NCI-H1694 treated with DMSO at 0.1 percent for 48 hours (cell line): ENCODE results near the gene CTNNA2.

Source experiments
- DNase-seq: peaks from one replicate; lab custom pipeline; 2025; lab: John Stamatoyannopoulos, UW

CTNNA2 gene

GRCh38 chr2:80280598-80280997 lies 767.7 kb downstream of the CTNNA2 start:
- DNase-seq = no peak

- no peak for DNase-seq
These were observed 768.2 kb downstream of the CTNNA2 start for GRCh38 chr2:80281049-80281448.

- DNase-seq = peak; percentile 37
These were observed 775.7 kb downstream of the CTNNA2 start for GRCh38 chr2:80288576-80288975.

- DNase-seq = no peak
These were observed 778.8 kb downstream of the CTNNA2 start for GRCh38 chr2:80291656-80292055.

GRCh38 chr2:80292474-80292873 lies 779.6 kb downstream of the CTNNA2 start:
- no peak for DNase-seq

- no peak for DNase-seq
These were observed 780.2 kb downstream of the CTNNA2 start for GRCh38 chr2:80293039-80293438.

GRCh38 chr2:80298954-80299353 lies 786.1 kb downstream of the CTNNA2 start:
- DNase-seq = no peak

- no peak for DNase-seq
These were observed 786.8 kb downstream of the CTNNA2 start for GRCh38 chr2:80299661-80300060.

- no peak for DNase-seq
These were observed 787.5 kb downstream of the CTNNA2 start for GRCh38 chr2:80300346-80300745.

- DNase-seq = no peak
These were observed 788.1 kb downstream of the CTNNA2 start for GRCh38 chr2:80300954-80301353.

- no peak for DNase-seq
These were observed 789.1 kb downstream of the CTNNA2 start for GRCh38 chr2:80302001-80302313.

GRCh38 chr2:80302314-80303005 lies 789.6 kb downstream of the CTNNA2 start:
- no peak for DNase-seq

GRCh38 chr2:80303006-80303908 lies 790.4 kb downstream of the CTNNA2 start:
- DNase-seq = no peak

- DNase-seq = peak; percentile 11
These were observed 791.3 kb downstream of the CTNNA2 start, which contains the start of gene LRRTM1 for GRCh38 chr2:80303909-80304837. Gene LRRTM1, minus strand, starts transcription at chr2:80304752. Its CDS starts 933 bp downstream, at chr2:80303819.

- DNase-seq = no peak
These were observed 798.5 kb downstream of the CTNNA2 start for GRCh38 chr2:80311304-80311703.

GRCh38 chr2:80312282-80312839 lies 799.5 kb downstream of the CTNNA2 start:
- DNase-seq = no peak

GRCh38 chr2:80322311-80322920 lies 809.6 kb downstream of the CTNNA2 start:
- no peak for DNase-seq

GRCh38 chr2:80322958-80323357 lies 810.1 kb downstream of the CTNNA2 start:
- no peak for DNase-seq

- no peak for DNase-seq
These were observed 810.8 kb downstream of the CTNNA2 start for GRCh38 chr2:80323610-80324009.

- no peak for DNase-seq
These were observed 811.7 kb downstream of the CTNNA2 start for GRCh38 chr2:80324525-80324924.

- DNase-seq = peak; percentile 88
These were observed 813.4 kb downstream of the CTNNA2 start for GRCh38 chr2:80326214-80326613.
